Glomerular visceral epithelial cell (primary cell): ENCODE results near the gene LGALS9.
"Not testable (repeated sequence)": the region's sequence is repeated elsewhere in the genome, so short reads cannot be mapped to it uniquely, and the experiment has no call there.

ENCODE experiments used
- DNase-seq: peaks from one replicate; pipeline ENCODE4 v3.0.0-alpha.2; 2016; ENCODE audit errors: extremely low spot score

LGALS9 gene

GRCh38 chr17:27629260-27629659 is 1.7 kb upstream of the LGALS9 start:
- not testable (repeated sequence) for DNase-seq

- no peak for DNase-seq
Measured at GRCh38 chr17:27631411-27631760, 398 bp downstream of the LGALS9 start.

GRCh38 chr17:27631897-27632725 is 1.1 kb downstream of the LGALS9 start:
- DNase-seq, result no peak

- DNase-seq, result not testable (repeated sequence)
Measured at GRCh38 chr17:27632766-27633165, 1.8 kb downstream of the LGALS9 start.

GRCh38 chr17:27633312-27634025 is 2.5 kb downstream of the LGALS9 start:
- DNase-seq, result no peak

- no peak for DNase-seq
Measured at GRCh38 chr17:27634026-27634335, 3.0 kb downstream of the LGALS9 start.

GRCh38 chr17:27634776-27635175 is 3.8 kb downstream of the LGALS9 start:
- DNase-seq, result no peak

- DNase-seq, result no peak
Measured at GRCh38 chr17:27635275-27635823, 4.4 kb downstream of the LGALS9 start.

- DNase-seq, result not testable (repeated sequence)
Measured at GRCh38 chr17:27636005-27636520, 5.1 kb downstream of the LGALS9 start.

- not testable (repeated sequence) for DNase-seq
Measured at GRCh38 chr17:27637818-27638217, 6.8 kb downstream of the LGALS9 start.

GRCh38 chr17:27638415-27638914 is 7.5 kb downstream of the LGALS9 start:
- not testable (repeated sequence) for DNase-seq

GRCh38 chr17:27640790-27641189 is 9.8 kb downstream of the LGALS9 start:
- DNase-seq, result no peak

GRCh38 chr17:27644586-27644985 is 13.6 kb downstream of the LGALS9 start:
- no peak for DNase-seq

- not testable (repeated sequence) for DNase-seq
Measured at GRCh38 chr17:27645621-27646020, 14.6 kb downstream of the LGALS9 start.

GRCh38 chr17:27646232-27646631 is 15.2 kb downstream of the LGALS9 start:
- DNase-seq, result no peak

- no peak for DNase-seq
Measured at GRCh38 chr17:27647765-27648164, 16.8 kb downstream of the LGALS9 start.

- DNase-seq, result not testable (repeated sequence)
Measured at GRCh38 chr17:27649111-27649571, 18.2 kb downstream of the LGALS9 start.

- no peak for DNase-seq
Measured at GRCh38 chr17:27649929-27650328, 18.9 kb downstream of the LGALS9 start.

GRCh38 chr17:27650836-27651235 is 19.8 kb downstream of the LGALS9 start:
- DNase-seq, result no peak

GRCh38 chr17:27651411-27652345 is 20.7 kb downstream of the LGALS9 start:
- peak; percentile 40 for DNase-seq

- not testable (repeated sequence) for DNase-seq
Measured at GRCh38 chr17:27653449-27653971, 22.5 kb downstream of the LGALS9 start.
